Esophagus muscularis mucosa (tissue), 3 donors: ENCODE data around the gene BTBD9.

ENCODE experiments used
- CTCF ChIP-seq, 3 experiments: fragments of 200-600 bp in 2 of 3; fragments of 450-650 bp in 1 of 3; sonication (generic) in 2 of 3; IDR thresholded peaks; one replicate each; pipeline ENCODE4 v1.5.1; 2017 to 2019; ENCODE audit warnings: antibody characterized with exemption in 3 of 3, mild to moderate bottlenecking in 2 of 3, moderate library complexity in 1 of 3
- EP300 ChIP-seq: sonication (generic); formaldehyde crosslinking; IDR thresholded peaks from one replicate; pipeline ENCODE4 v1.6.1; 2017; ENCODE audit warnings: antibody characterized with exemption

DNA sequence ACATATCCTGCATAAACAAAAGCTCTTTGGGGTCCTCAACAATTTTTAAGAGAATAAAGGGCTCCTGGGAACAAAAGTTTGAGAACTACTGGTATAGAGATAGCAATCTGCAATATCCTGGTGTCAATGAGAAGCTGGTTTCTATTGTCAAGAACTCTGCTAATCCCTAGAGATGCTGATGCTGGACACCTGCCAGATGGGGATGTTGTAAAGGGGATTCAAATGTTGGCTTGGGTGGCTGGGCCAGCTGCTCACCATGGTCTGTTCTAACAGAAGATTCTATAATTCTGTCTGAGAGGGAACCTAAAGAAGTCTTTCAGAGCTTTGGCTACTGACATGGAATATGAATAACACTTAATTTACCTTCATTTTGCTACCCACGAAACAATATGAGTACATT lies 137.8 kb downstream of the BTBD9 start:
- no peak for TF ChIP-seq CTCF (IDR thresholded peaks at IDR 0.05)
- TF ChIP-seq EP300: no peak
